Measurements from ENCODE around the gene DHX35.
"Not testable (repeated sequence)": the region's sequence is repeated elsewhere in the genome, so short reads cannot be mapped to it uniquely, and the experiment has no call there.

The DHX35 gene

GRCh38 chr20:38940644-38941043 lies 21.5 kb upstream of the DHX35 start:
- DNase-seq (ENCODE audit: low read depth in 3 of 3): no peak

GRCh38 chr20:38941726-38942389 lies 20.3 kb upstream of the DHX35 start:
- DNase-seq (ENCODE audit: low read depth in 3 of 3): no peak

GRCh38 chr20:38945012-38945411 lies 17.1 kb upstream of the DHX35 start:
- no peak for DNase-seq (ENCODE audit: low read depth in 3 of 3)

GRCh38 chr20:38946836-38947235 lies 15.3 kb upstream of the DHX35 start:
- DNase-seq (ENCODE audit: low read depth in 3 of 3): no peak

DNA sequence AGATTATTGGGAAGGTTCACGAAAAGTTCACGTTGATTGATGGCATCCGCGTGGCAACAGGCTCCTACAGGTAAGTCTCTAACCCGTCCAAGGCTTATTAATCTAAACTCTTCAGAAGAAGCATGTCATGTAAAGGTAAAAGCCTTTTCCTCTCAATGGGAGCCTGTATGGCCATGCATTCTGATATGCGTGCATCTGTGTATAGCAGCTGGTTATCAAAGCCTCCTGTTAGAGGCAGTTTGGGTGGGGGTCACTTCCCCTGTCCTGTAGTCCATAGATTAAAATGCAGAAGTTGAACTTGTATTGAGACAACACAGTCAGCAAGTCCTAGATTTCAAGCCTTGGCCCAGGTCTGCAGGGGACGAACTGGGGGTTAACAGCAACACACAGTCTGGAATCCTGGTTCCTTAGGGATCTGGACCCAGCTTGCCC lies 14.2 kb upstream of the DHX35 start:
- no peak for DNase-seq (ENCODE audit: low read depth in 3 of 3)

DNA sequence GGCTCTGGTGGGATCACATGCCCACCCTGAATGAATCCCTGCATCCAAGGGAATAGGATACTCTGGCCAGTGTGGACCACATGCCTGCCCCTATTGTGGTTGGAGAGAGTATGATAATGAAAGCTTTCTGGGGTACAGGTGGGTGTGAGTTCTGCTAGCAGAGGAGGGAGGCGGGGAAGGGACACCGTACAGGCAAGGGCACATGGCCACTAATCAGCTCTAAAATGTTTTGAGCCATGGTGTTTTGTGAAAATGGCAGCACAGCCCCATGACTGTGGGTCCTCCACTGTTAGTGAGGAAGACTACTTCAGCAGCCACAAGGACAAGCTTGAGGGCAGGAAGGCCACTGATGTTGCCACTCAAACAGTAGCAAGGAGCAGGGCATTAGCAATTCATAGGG lies 11.9 kb upstream of the DHX35 start:
- DNase-seq (ENCODE audit: low read depth in 3 of 3): no peak

- DNase-seq (ENCODE audit: low read depth in 3 of 3): no peak
These were observed 10.5 kb upstream of the DHX35 start for GRCh38 chr20:38951611-38952010.

DNA sequence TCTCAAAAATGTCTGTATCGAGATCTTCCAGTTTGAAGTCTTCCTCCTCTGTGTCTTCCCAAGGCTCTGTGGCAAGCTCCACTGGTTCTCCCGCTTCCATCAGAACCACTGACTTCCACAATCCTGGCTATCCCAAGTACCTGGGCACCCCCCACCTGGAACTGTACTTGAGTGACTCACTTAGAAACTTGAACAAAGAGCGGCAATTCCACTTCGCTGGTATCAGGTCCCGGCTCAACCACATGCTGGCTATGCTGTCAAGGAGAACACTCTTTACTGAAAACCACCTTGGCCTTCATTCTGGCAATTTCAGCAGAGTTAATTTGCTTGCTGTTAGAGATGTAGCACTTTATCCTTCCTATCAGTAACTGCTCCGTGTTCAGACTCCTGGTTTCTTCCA lies 10.0 kb upstream of the DHX35 start:
- no peak for DNase-seq (ENCODE audit: low read depth in 3 of 3)

GRCh38 chr20:38953630-38954340 lies 8.4 kb upstream of the DHX35 start:
- no peak for DNase-seq (ENCODE audit: low read depth in 3 of 3)

GRCh38 chr20:38957235-38957876 lies 4.8 kb upstream of the DHX35 start:
- no peak for DNase-seq (ENCODE audit: low read depth in 3 of 3)

- DNase-seq (ENCODE audit: low read depth in 3 of 3): no peak
These were observed 4.1 kb upstream of the DHX35 start for GRCh38 chr20:38957915-38958485.

- not testable (repeated sequence) for DNase-seq (ENCODE audit: low read depth in 3 of 3)
These were observed 1.9 kb upstream of the DHX35 start for GRCh38 chr20:38960187-38960687.

DNA sequence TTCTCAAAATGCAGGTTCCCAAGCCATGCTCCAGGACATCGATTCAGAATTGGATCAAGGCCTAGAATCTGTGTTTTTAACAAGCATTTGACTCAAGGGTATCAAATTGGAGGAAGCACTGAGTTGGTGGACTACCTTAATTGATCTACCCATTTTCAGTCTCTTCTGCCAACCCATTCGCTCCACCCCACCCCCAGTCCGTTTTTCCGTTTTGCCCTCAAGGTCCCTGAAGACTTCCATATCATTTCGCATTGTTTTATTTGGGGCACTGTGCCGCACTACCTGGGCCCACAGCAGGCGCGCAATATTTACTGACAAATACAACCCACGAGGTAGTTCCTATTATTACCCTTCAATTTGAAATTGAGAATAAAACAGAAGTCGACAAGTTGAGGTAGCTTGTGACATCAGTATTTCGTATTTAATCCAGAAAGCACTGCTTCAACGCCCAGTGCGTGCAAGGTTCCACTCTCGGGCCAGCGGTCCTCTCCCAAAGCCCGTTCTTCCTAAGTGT lies 557 bp upstream of the DHX35 start:
- DNase-seq (ENCODE audit: low read depth in 3 of 3): peak in 2 of 3 experiments; percentile 13 to 32

- DNase-seq (ENCODE audit: low read depth in 3 of 3): no peak
These were observed 821 bp downstream of the DHX35 start for GRCh38 chr20:38962928-38963401.

- DNase-seq (ENCODE audit: low read depth in 3 of 3): no peak
These were observed 1.6 kb downstream of the DHX35 start for GRCh38 chr20:38963745-38964144.

GRCh38 chr20:38965264-38965663 lies 3.1 kb downstream of the DHX35 start:
- DNase-seq (ENCODE audit: low read depth in 3 of 3): no peak

GRCh38 chr20:38968090-38968489 lies 5.9 kb downstream of the DHX35 start:
- DNase-seq (ENCODE audit: low read depth in 3 of 3): no peak

GRCh38 chr20:38969708-38970107 lies 7.6 kb downstream of the DHX35 start:
- DNase-seq (ENCODE audit: low read depth in 3 of 3): no peak

GRCh38 chr20:38970302-38970701 lies 8.2 kb downstream of the DHX35 start:
- DNase-seq (ENCODE audit: low read depth in 3 of 3): no peak

- no peak for DNase-seq (ENCODE audit: low read depth in 3 of 3)
These were observed 11.0 kb downstream of the DHX35 start for GRCh38 chr20:38973107-38973506.

DNA sequence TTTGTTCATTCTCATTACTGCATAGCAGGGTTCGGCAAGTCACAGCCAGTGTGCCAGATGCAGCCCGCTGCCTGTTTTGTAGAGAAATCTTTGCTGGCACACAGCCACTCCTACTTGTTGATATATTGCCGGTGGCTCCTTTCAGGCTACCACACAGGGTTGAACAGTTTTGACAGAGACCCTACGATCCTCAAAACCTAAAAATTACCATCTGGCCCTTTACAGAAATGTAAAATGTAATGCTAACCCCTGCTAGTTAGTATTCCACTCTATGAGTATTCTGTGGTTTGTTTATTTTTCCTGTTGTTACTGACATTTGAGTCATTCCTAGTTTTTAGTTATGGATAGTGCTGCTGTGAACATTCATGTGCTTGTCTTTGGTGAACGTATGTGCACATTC lies 11.5 kb downstream of the DHX35 start:
- no peak for DNase-seq (ENCODE audit: low read depth in 3 of 3)

DNA sequence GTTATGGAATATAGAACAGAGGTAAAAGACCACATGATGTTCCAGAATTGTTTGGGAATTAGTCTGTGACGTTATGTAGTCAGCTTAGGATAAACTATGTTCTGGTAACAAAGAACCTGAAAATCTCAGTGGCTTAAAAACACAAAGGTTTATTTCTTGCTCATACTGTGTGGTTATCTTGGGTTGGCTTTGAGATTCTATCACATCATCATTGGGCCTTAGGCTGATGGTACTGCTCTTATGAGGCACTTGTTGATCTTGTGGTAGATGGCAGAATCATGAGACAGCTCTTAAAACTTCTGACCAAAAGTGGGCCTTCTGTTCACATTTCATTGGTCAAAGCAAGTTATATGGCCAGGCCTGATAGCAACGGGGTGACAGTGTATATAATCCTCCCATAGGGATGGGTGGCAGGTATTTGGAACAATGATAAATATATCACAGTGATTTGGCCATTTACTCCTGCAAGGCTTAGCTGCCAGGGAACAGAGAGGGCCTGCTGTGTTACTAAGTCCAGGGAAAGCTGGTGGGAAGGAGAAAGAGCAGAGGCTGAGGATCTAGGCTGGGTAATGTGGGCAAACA lies 13.5 kb downstream of the DHX35 start:
- no peak for DNase-seq (ENCODE audit: low read depth in 3 of 3)
